Right lobe of liver (tissue), 6 donors: Measurements from ENCODE around the gene OR2T3. TPM values are rescaled to one million over a fixed set of nuclear protein-coding genes. Genes with fewer than 3 reads are reported as not detected.
"Not testable (repeated sequence)": the region's sequence is repeated elsewhere in the genome, so short reads cannot be mapped to it uniquely, and the experiment has no call there.

Experiments used
- ATAC-seq, 4 donors: fragments of 200-7000 bp; cut with Tn5 transposase; one replicate each; pipeline ENCODE4 v1.9.1; 2020; ENCODE audit warnings: mild to moderate bottlenecking in 4 of 4, moderate library complexity in 4 of 4
- DNase-seq, 3 donors: peaks; one replicate each; pipeline ENCODE4 v3.0.0-alpha.2; 2020
- H3K27ac ChIP-seq, 3 donors: fragments of 200-600 bp; one replicate each; pipeline ENCODE4 v1.8.0; 2022
- H3K27me3 ChIP-seq, 2 donors: fragments of 200-600 bp; one replicate each; pipeline ENCODE4 v1.8.0; 2022
- H3K36me3 ChIP-seq, 4 donors: fragments of 200-600 bp; sonication (generic) in 1 of 4; one replicate each; pipeline versions ENCODE4 v1.5.1 to v1.8.0; 2017 to 2022; ENCODE audit warnings: control low read depth in 1 of 4
- H3K4me1 ChIP-seq, 4 donors: fragments of 200-600 bp; sonication (generic) in 1 of 4; one replicate each; pipeline versions ENCODE4 v1.5.1 to v1.8.0; 2017 to 2022; ENCODE audit warnings: control low read depth in 1 of 4
- H3K4me3 ChIP-seq, 3 donors: fragments of 200-600 bp; one replicate each; pipeline ENCODE4 v1.8.0; 2022
- H3K9me3 ChIP-seq, 4 donors: fragments of 200-600 bp; sonication (generic) in 1 of 4; one replicate each; pipeline versions ENCODE4 v1.5.1 to v1.8.0; 2017 to 2022; ENCODE audit warnings: control low read depth in 1 of 4
- WGBS: methylation state at CpG from one replicate; pipeline ENCODE4 v1.1.6; 2018; ENCODE audit warnings: low coverage, low lambda C conversion rate; ENCODE audit not compliant: insufficient coverage; ENCODE audit errors: missing lambda C conversion rate; 5-methylcytosine and 5-hydroxymethylcytosine counted together
- intact Hi-C, 2 donors: fragments of 100-400 bp; cut with DNase I; formaldehyde crosslinking; loops; one replicate each; pipeline versions ENCODE4 v1.11.2 to v1.14.1; 2022
- total RNA-seq, 6 experiments: library from RNA; depleted of rRNA in 2 of 6; stranded (reverse); fragments of >200 nt in 2 of 6; fragmentation: NEBNext Ultra II Directional in 3 of 6; extraction: Animal tissue kit (Norgen Biotek cat#: 25700) in 3 of 6; gene quantifications; one replicate each; pipeline versions ENCODE4 v1.1.0 to v1.2.4, GENCODE V29; 2016 to 2023
- donor health status: DM: no; HTN: yes; CAD: no.
- donor health status: DM: no; HTN: no; CAD: no.
- donor health status: DM: no; HTN: no; CAD: no.
- donor health status: DM: no; HTN: yes; CAD: no.
- donor health status: DM: no; HTN: yes; CAD: no.

The OR2T3 gene
- total RNA-seq, 6 experiments from 2014 or later, result not detected

DNA sequence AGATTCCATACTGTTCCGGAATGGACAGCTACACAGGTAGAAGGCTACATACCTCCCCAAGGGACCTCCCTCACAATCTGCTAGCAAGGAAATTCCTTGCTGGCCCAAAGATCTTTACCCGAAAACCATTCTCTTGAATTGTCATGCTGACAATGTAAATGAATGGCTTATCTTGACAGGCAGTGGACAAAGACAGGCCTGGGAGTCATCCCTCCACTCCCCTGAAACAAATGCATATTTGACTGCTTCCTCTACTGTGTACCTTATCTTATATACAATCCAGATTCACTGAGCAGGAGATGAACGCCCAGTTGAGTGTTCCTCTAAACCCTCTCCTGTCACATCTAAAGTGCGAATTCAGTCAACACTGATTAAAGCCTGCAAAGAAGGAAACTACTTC lies 28.5 kb upstream of the OR2T3 start:
- WGBS, result 46% methylated on average over 4 of the region's 4 CpGs
- H3K27me3 ChIP-seq, ATAC-seq: not testable (repeated sequence)

GRCh38 chr1:248445399-248445798 lies 27.8 kb upstream of the OR2T3 start, which contains the start of gene OR2T2:
Gene OR2T2 (plus strand): TSS chr1:248445637. CDS start chr1:248452798, 7,161 bp downstream.
- H3K27me3 ChIP-seq, intact Hi-C loops, H3K9me3 ChIP-seq, DNase-seq, H3K4me1 ChIP-seq, ATAC-seq, H3K36me3 ChIP-seq, H3K27ac ChIP-seq, H3K4me3 ChIP-seq: not testable (repeated sequence)
- WGBS, result 29% methylated on average over 1 of the region's 2 CpGs

More for the DNA sequence above, 28.5 kb upstream of the OR2T3 start:
- H3K36me3 ChIP-seq, H3K4me1 ChIP-seq, H3K9me3 ChIP-seq, DNase-seq, H3K27ac ChIP-seq, intact Hi-C loops, H3K4me3 ChIP-seq: not testable (repeated sequence)

DNA sequence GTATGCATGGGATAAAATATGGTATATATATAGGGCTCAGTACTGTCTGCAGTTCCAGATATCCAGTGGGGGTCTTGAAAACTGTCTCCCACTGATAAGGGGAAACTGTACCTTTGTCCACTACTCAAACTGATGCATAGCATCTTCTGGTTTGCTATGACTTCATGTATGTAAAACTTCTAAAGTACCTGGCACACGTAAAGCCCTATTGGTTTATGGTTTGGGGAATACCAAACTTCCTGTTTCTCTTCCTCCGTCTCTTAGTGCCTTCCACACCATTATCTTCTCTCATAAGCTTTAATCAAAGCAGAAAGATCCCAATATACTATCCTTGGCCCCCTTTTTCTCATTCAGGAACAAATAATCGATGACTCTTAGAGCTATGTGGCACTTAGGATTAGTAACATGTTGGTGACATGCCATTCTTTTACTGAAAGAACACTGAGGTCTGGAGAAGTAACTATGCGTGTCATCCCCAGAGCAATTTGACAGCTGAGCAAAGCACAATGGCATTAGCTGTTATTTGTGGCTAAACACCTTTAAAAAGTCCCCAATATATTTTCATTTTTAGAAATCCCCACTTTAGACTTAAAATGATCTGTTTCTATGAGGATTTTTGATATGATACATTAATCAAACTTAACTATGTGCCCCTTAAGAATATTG lies 24.6 kb upstream of the OR2T3 start:
- intact Hi-C loops, H3K4me1 ChIP-seq, H3K36me3 ChIP-seq, H3K27me3 ChIP-seq, ATAC-seq, DNase-seq, H3K9me3 ChIP-seq, H3K4me3 ChIP-seq, H3K27ac ChIP-seq: not testable (repeated sequence)
- WGBS, result no CpG with 5 or more reads among the region's 4 CpGs

GRCh38 chr1:248449821-248450465 lies 23.2 kb upstream of the OR2T3 start:
- WGBS, result 65% methylated on average over 5 of the region's 6 CpGs
- H3K27me3 ChIP-seq, H3K27ac ChIP-seq, H3K4me1 ChIP-seq, DNase-seq, intact Hi-C loops, H3K9me3 ChIP-seq, H3K36me3 ChIP-seq, ATAC-seq, H3K4me3 ChIP-seq: not testable (repeated sequence)

DNA sequence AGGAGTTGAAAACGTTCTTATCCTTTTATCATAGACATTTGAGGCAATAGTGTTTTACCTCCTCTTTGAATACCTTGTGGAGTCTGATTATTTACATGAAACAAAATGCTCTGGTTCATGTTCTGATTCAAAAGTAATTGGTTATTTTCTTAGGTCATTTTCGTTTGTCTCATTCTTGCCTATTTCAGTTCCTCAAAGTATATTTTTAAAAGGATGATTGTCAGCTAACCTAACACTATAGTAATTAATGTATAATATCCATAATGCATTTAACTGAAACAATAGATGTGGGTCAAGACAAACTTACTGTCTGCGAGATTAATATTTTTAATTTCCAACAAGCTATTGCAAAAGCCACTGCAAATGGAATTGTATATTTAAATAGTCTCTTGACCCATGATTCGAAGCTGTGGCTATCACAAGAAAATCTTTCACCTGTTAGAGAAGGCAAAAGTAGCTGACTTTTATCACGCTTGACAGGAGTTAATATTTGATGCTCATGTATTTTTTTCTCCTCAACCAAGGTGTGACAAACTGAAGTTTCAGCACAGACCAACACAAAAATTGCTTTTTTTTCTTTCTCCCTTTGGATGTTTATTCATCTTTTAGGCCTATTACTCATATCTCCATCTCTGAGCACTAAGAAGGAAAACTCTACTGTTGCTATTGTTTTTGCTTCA lies 22.5 kb upstream of the OR2T3 start:
- H3K36me3 ChIP-seq, H3K9me3 ChIP-seq, H3K27me3 ChIP-seq, H3K4me3 ChIP-seq, intact Hi-C loops, DNase-seq, H3K4me1 ChIP-seq, ATAC-seq, H3K27ac ChIP-seq: not testable (repeated sequence)
- WGBS, result 25% methylated on average over 2 of the region's 5 CpGs

- H3K9me3 ChIP-seq, H3K27ac ChIP-seq, DNase-seq, intact Hi-C loops, H3K4me1 ChIP-seq, H3K4me3 ChIP-seq, H3K27me3 ChIP-seq, H3K36me3 ChIP-seq, ATAC-seq: not testable (repeated sequence)
- 78% methylated on average over 7 of the region's 7 CpGs for WGBS
Observed at GRCh38 chr1:248453619-248454018, 19.5 kb upstream of the OR2T3 start.

- H3K9me3 ChIP-seq, H3K4me1 ChIP-seq, H3K27ac ChIP-seq, DNase-seq, H3K36me3 ChIP-seq, H3K4me3 ChIP-seq, H3K27me3 ChIP-seq, intact Hi-C loops: not testable (repeated sequence)
- ATAC-seq, result peak in 1 of 4 donors; percentile 14
- WGBS, result 27% methylated on average over 2 of the region's 4 CpGs
Observed at GRCh38 chr1:248455045-248455444, 18.1 kb upstream of the OR2T3 start.

GRCh38 chr1:248456635-248457034 lies 16.5 kb upstream of the OR2T3 start:
- H3K4me1 ChIP-seq, intact Hi-C loops, H3K27ac ChIP-seq, H3K4me3 ChIP-seq, H3K9me3 ChIP-seq, H3K27me3 ChIP-seq, DNase-seq, H3K36me3 ChIP-seq: not testable (repeated sequence)
- WGBS, result no CpG with 5 or more reads among the region's 2 CpGs
- peak; percentile 13 to 43 (median 37) for ATAC-seq

DNA sequence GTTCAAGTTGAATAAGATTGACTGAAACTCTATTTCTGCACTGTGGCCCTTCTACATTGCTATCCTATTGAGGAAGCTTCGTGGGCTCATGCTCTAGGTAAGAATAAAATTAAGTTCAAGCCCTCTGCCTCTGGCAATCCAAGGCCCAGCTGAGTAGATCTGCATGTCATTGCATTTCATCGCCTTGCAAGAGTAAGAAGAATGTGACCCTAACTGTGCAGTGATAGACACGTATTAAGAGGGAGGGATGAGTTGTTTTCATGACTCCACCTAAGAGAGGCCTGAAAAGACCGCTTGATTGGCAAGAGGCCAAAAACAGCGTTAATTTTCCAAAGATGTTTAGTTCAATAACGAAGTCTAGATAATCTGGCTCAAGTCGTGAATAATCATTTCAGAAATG lies 14.0 kb upstream of the OR2T3 start:
- H3K9me3 ChIP-seq, H3K4me1 ChIP-seq, ATAC-seq, DNase-seq, H3K27me3 ChIP-seq, H3K4me3 ChIP-seq, intact Hi-C loops, H3K27ac ChIP-seq, H3K36me3 ChIP-seq: not testable (repeated sequence)
- 48% methylated on average over 7 of the region's 7 CpGs for WGBS
